HPDE6-E6E7 (cell line): ENCODE results near the gene SEMA4F.

ENCODE experiments used
- DNase-seq: peaks from one replicate; pipeline ENCODE4 v3.0.0; 2011; ENCODE audit warnings: missing footprints; ENCODE audit errors: extremely low spot score

Gene SEMA4F

GRCh38 chr2:74706741-74707140 lies 52.7 kb downstream of the SEMA4F start:
- no peak for DNase-seq

DNA sequence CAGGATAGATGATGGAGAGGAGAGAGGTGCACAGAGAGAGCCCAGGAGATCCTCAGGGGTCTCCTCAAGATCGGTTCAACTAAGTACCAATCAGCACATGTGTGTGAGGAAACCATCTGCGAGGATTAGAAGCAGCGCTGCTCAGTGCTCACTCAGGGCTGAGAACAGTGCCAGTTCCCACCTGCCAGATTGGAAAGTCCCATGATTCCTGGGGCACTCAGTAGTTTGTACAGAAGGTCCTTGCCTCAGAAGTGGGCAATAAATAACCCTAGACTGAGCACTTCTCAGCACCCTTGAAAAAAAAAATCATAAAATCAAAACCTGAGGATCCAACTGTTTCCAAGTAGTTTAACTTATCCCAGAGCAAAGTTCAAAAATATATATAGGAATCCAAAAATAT lies 53.8 kb downstream of the SEMA4F start:
- DNase-seq: no peak

DNA sequence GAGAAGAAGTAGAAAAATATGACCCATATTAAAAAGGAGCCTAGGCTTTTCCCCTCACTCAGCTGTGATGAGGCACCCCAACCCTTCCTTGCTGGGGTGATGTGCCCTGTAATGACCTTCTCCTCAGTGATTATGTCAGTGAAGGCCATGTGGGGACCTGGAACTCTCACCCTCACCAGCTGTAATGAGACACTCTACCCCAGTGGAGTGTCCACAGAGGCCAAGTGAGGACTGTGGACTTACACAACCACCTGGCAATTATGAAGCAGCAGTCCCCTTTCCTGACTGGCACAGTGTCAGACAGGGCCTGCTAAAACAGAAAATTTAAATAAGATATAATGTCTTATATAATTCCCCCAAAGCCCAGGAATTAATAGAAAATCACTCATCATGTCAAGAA lies 54.2 kb downstream of the SEMA4F start:
- DNase-seq: no peak

- DNase-seq: no peak
Observed at GRCh38 chr2:74708883-74709282, 54.8 kb downstream of the SEMA4F start.

- peak; percentile 46 for DNase-seq
Observed at GRCh38 chr2:74712223-74713053, 58.4 kb downstream of the SEMA4F start.

GRCh38 chr2:74714691-74715080 lies 60.6 kb downstream of the SEMA4F start:
- DNase-seq: no peak

- DNase-seq: peak; percentile 84
Observed at GRCh38 chr2:74715081-74715791, 61.2 kb downstream of the SEMA4F start.

DNA sequence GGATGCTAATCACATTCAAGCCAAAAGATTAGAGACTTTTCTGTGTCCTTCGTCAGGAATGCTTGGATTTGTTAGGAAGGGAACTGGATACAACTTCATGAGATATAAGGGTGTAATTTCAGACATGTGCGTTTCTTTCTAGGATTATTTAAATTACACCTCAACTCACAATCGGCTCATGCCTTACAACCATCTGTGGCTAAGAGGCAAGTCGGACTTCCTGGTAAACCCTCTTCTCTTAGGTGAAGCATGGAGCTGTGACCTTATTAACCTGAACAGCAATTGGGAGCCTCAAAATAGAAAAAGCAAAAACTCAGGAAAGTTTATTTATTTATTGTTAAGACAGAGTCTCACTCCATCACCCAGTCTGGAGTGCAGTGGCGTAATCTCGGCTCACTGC lies 61.8 kb downstream of the SEMA4F start:
- no peak for DNase-seq

DNA sequence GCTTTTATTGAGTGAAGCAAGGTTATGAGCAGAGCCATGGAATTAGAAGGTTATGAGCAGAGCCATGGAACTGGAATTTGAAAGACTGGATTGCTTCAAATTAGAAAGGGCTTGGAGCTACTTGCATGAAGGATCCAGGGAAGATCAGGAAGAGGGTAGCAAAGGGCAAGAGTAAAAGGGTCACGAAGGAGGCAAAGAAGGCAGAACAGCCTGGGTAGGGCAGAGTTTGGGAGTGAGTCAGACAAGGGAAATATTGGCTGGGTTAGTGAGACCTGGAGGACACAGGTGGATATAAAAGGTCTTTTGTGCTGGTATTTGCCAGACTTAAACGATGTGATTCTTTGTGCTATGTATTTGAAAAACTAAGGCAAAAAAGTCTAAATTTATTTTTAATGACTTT lies 65.0 kb downstream of the SEMA4F start:
- no peak for DNase-seq

DNA sequence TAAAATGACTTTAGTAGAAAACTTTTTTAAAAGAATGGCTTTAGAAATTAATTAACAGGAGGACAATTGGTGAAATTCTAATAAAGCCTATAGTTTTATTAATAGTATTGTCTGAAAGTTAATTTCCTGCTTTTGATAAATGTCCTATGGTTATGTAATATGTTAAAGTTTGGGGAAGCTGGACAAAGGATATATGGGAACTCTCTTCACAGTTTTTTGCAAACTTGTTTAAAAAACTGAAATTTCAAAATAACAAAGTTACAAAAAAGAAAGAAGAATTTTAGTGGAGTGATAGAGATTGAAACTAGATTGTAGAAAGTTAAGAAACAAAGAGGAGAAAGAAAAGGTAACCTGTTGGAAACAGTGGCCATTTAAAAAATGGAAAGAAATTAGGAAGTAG lies 67.3 kb downstream of the SEMA4F start:
- DNase-seq: no peak

GRCh38 chr2:74724496-74724895 lies 70.4 kb downstream of the SEMA4F start:
- DNase-seq: no peak

GRCh38 chr2:74725287-74725686 lies 71.2 kb downstream of the SEMA4F start:
- no peak for DNase-seq

- DNase-seq: no peak
Observed at GRCh38 chr2:74728842-74729241, 74.8 kb downstream of the SEMA4F start.

- DNase-seq: no peak
Observed at GRCh38 chr2:74730530-74730929, 76.5 kb downstream of the SEMA4F start.
